GM10847 (cell line): ENCODE measurements around the gene ATP8A2.

Experiments used
- POLR2A ChIP-seq: IDR thresholded peaks from 2 replicates; pipeline ENCODE4 v1.6.1; 2011; ENCODE audit not compliant: insufficient read length; ENCODE audit errors: extremely low read depth

The ATP8A2 gene

DNA sequence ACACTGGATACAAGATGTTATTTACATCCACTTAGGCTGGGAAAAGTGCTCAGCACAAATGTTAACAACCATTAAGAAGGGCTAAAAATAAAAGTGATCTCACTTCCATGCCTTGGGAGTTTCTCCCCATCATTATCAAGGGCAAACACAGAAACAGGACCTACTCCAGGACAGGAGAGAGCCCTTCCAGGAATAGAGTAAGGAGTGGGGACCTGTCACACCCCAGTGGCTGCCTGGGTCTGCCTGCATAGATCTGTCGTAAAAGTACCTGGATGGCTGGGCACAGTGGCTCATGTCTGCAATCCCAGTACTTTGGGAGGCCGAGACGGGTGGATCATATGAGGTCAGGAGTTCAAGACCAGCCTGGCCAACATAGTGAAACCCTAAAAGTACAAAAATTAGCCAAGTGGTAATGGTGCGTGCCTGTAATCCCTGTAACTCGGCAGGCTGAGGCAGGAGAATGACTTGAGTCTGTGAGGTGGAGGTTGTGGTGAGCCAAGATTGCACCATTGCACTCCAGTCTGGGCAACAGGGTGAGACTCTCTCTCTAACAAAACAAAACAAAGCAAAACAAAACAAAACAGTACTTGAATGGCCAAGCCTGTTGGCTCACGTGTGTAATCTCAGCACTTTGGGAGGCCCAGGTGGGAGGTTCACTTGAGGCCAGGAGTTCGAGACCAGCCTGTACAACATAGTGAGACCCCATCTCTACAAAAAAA is 5.6 kb downstream of the ATP8A2 start:
- TF ChIP-seq POLR2A = no peak

DNA sequence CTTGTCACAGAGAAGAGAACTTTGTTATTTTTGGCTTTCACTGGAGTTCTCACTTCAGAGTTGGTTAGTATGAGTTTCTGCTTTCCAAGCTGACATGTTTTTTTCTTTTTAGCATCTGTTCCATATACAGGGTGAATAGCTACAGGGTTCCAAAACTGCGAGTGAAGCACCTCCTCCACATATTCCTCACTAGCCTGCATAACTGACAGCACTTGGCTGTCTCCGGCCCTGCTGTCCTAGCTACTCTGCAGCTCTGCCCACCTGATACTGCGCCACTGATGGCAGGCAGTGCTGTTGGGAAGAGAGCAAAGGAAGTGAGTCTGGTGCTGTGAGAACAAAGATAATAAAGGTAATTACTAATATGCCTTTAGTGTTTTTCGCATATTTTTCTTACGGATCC is 6.8 kb downstream of the ATP8A2 start:
- no peak for TF ChIP-seq POLR2A

- no peak for TF ChIP-seq POLR2A
Measured at GRCh38 chr13:25379011-25379410, 7.2 kb downstream of the ATP8A2 start.

- no peak for TF ChIP-seq POLR2A
Measured at GRCh38 chr13:25380082-25380481, 8.3 kb downstream of the ATP8A2 start.

DNA sequence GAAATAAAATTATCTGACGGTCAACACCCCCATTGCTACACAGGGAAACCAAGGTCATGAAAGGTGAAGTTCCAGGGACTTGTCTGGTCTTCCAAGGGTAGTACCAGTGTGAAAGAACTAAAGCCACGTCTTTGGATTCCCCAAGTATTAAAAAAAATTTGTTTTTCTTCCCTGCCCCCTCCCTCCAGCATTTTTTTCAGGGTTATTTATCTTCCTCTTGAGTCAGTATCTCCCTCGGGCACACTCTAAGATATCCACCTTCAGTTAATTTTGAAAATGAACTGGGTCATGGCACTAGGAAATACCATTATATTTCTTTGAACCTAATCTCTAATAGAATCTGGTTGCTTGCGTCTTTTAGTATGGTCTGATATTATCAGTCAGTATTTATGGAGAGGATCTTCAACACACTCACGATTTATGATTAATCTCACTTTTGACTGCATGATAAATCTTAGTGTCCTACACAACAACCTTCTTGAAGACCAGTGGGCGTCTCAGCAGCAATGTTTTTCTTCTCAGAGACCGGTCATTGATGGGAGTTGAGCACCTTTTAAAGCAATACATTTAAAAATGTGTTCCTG is 9.1 kb downstream of the ATP8A2 start:
- no peak for TF ChIP-seq POLR2A

DNA sequence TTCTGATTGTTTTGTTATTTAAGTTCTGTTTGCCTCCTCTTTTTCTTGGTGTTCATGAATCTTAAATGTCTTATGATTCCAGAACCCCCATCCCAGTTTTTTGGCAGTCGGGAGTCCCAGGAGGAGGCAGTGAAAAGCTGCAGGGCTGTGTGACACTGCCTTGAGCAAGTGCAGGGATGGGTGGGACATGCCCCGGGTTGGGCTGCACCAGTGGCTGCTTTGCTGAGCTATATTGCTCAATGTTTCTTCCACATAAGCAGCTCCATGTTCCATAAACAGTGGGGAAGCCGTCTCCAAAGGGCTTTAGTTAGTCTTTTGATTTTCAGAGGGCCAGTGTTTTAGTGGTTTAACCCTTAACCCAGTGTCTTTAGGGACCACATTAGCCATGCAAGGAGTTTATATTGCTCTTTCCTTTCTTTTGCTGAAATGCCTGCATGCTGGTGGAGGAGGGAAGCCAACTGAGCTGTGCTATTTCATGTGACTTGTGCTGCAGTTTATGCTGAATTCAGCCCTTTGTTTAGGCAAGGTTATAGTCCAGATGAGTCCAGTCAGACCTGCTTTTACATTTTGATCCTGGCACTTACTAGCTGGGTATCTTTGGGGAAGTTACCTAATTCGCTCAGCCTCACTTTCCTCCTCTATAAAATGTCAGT is 13.1 kb downstream of the ATP8A2 start:
- no peak for TF ChIP-seq POLR2A

- no peak for TF ChIP-seq POLR2A
Measured at GRCh38 chr13:25391932-25392331, 20.2 kb downstream of the ATP8A2 start.

DNA sequence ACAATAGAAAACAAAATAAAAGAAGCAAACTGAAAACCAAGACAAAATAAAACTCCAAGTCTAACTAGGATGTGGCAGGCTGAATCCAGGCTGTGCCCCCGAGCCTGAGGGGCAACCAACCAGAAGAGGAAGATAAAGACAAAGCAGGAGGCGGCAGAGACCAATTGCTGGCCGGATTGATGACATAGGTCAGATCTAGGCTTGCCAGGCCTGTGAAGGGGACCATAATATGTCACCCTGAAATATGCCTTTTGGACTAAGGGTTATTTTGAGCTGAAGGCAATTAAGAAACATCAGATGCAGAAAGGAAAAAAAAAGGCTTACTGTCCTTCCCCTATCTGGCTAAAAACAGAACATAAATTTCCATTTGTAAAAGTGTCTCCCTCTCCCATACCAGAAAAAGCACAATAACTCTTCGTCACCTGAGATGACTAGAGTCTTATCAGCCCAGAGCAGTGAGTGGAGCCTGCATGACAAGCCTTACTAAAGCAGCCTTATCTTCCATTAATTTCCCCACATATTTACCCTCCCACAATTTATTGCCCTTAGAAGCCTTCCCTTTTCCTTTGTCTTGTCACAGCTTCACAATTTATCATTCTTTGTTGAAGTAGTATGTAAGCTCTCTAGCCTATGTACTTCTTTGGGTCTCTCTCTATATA is 22.8 kb downstream of the ATP8A2 start:
- no peak for TF ChIP-seq POLR2A

- no peak for TF ChIP-seq POLR2A
Measured at GRCh38 chr13:25397763-25398162, 26.0 kb downstream of the ATP8A2 start.

GRCh38 chr13:25400925-25401324 is 29.2 kb downstream of the ATP8A2 start:
- no peak for TF ChIP-seq POLR2A

DNA sequence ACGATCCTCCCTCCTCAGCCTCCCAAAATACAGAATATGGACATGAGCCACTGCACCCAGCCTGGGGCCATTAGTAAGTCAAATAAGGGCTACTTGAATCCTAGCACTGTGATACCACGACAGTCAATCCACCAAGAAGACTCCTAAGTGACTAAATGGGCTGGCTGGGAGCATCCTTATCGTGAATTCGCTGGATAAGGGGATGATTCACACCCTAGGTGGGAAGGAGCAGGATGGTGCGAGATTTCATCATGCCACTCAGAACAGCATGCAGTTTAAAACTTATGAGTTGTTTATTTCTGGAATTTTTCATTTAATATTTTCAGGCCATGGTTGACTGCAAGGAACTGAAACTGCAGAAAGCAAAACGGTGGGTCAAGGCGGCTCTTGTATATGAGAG is 30.2 kb downstream of the ATP8A2 start:
- no peak for TF ChIP-seq POLR2A

DNA sequence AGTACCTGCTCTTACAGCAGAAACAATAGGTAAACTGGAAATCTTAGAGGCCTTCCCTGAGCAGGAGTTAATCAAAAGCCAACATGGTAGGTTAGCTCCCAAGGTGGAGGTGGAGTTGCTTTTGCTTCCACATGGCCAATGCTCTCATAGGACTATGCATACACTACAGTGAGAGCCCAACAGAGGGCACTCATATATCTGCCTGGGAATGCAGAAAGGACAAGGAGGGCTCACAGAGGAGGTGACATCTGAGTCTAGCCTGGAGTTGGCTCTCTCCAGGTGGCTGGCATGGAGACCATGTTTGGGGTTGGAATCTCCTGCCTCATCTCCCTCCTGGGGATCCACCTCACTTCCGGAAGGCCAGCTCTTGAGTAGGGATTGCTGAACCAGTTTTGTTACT is 34.6 kb downstream of the ATP8A2 start:
- TF ChIP-seq POLR2A = no peak

- no peak for TF ChIP-seq POLR2A
Measured at GRCh38 chr13:25409938-25410337, 38.2 kb downstream of the ATP8A2 start.

GRCh38 chr13:25415241-25415640 is 43.5 kb downstream of the ATP8A2 start:
- no peak for TF ChIP-seq POLR2A

GRCh38 chr13:25417535-25417934 is 45.8 kb downstream of the ATP8A2 start:
- no peak for TF ChIP-seq POLR2A

DNA sequence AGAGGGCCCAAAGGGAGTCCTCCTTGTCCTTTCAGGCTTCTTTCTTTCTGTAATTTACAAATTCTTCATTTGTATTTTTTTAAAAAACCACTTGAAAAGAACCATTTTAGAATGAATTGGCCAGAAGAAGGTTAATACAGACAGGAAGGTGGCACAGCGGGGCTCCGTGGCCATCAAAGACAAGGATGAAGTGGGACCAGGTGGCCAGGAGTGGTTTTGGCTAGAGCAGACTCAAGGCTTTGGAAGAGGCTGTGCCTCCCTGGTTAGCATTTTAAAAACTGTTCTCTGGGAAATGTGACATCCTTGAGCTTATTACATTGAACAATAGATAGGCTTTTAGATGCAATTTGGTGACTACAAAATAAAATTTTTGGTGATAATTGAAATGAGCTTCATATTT is 48.4 kb downstream of the ATP8A2 start:
- no peak for TF ChIP-seq POLR2A
